Activated naive CD8-positive, alpha-beta T cell treated with anti-CD3 and anti-CD28 coated beads, Interleukin-2, amount 10 ng/mL, durations not matched to agents 7 days and 5 days (primary cell): ENCODE data around the gene KIF13A. TPM values are rescaled to one million over a fixed set of nuclear protein-coding genes. Genes with fewer than 3 reads are reported as not detected.
A peak's percentile ranks its signal among the peaks of the same experiment; 100 is the strongest.

Experiments
- ATAC-seq: fragments of 150-1000 bp; cut with Tn5 transposase; one replicate; pipeline ENCODE4 v1.10.0; 2021; ENCODE audit warnings: low read depth, moderate library complexity
- POLR2A ChIA-PET: fragments of 350-600 bp; sonication (Branson Sonifier 250); formaldehyde crosslinking; loops from one replicate; lab custom pipeline; 2021; ENCODE audit warnings: antibody characterized with exemption; lab: Charles Lee
- DNase-seq: peaks from one replicate; pipeline ENCODE4 v3.0.0; 2021
- H3K27ac Mint-ChIP-seq: one replicate; pipeline ENCODE4 v1.8.0; 2022; ENCODE audit warnings: mild to moderate bottlenecking, mixed read lengths
- H3K27me3 Mint-ChIP-seq: one replicate; pipeline ENCODE4 v1.8.0; 2022; ENCODE audit warnings: mild to moderate bottlenecking, moderate library complexity, mixed read lengths
- H3K36me3 Mint-ChIP-seq: one replicate; pipeline ENCODE4 v1.8.0; 2021; ENCODE audit warnings: mild to moderate bottlenecking, mixed read lengths
- H3K4me1 Mint-ChIP-seq: one replicate; pipeline ENCODE4 v1.8.0; 2021; ENCODE audit warnings: mixed read lengths
- H3K4me3 Mint-ChIP-seq: one replicate; pipeline ENCODE4 v1.8.0; 2022; ENCODE audit warnings: mild to moderate bottlenecking, moderate library complexity, mixed read lengths
- H3K9me3 Mint-ChIP-seq: one replicate; pipeline ENCODE4 v1.8.0; 2021; ENCODE audit warnings: mixed read lengths
- total RNA-seq, 2 experiments: library from RNA; stranded (reverse); gene quantifications; one replicate each; pipeline ENCODE4 v1.2.3, GENCODE V29; 2021

The KIF13A gene
- total RNA-seq, 2 experiments from 2014 or later, result 0.30 to 0.54 TPM

DNA sequence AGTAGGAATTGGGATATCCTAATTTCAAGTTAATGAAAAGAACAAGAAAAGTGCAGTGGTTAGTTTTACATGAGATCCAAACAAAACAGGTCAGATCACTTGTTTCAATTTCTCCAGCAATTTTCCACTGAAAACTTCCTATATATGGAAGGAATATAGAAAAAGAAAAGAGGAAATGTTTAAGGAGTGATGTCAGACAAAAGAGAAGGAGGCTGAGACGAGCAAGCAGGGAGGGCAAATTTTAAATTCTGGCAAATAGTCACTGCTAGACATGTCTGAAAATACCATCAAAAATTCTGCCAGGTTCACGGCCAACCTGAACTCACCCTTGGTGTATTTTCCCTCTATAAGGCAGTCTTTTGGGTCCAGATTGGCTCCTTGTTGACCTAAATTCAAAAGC, 271.2 kb downstream of the KIF13A start:
- peaks cover 2% of the 10 kb centered on the region for H3K27me3 Mint-ChIP-seq
- no peak overlapping the region for H3K27ac Mint-ChIP-seq
- peaks cover 11% of the 10 kb centered on the region for H3K4me1 Mint-ChIP-seq
- no peak for DNase-seq
- POLR2A ChIA-PET, result interaction anchor here (1.1 to 1.6 kb wide), 2 partner anchors 9 to 116 kb away, joined by 3 read pairs; partner anchors contain the start of genes FAM8A1 and NUP153
- peaks cover 1% of the 10 kb centered on the region for H3K36me3 Mint-ChIP-seq
- H3K4me3 Mint-ChIP-seq, result no peak overlapping the region
- ATAC-seq, result no peak
- H3K9me3 Mint-ChIP-seq, result no peaks in the 10 kb centered on the region

DNA sequence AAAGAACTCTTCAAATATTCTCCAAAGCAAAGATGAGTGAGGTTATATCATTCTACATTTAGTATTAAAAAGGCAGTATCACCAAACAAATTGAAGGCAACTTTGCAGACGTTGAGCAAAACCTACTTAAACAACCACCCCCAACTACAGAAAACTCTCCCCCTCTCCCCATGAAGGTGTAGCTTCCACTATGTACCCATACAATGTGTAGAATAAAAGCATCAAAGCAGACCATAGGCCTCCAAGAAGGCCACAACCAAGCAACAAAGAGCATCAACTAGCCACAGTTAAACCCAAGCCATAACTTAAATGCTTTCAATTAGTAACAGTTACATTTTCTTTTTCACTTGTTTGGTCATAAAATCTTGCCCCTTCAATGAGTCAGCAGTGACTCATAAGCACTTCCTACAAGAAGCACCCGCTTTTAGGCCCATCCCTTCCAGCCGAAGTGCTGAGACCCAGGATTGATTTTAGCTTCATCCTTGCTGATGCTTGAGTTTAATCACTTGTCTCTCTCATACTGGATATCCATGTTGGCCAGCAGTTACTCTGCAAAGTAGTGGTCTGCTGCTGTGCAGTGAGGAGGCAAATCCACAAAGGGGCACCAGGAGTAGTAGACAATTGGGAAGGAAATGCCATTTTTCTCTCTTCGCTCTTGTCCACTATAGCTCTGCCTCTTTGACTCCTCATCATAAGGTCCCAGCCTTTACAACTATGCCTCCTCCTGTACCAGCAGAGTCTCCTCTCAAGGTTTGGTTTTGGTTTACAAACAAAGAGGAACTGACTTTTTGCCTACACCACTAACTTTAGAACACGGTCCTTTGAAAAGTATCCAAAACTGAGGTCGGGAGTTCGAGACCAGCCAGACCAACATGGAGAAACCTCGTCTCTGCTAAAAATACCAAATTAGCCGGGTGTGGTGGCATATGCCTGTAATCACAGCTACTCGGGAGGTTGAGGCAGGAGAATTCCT, 272.3 kb downstream of the KIF13A start:
- DNase-seq (no peak), ATAC-seq (peak; percentile 86)
- peak overlapping the region; percentile 79 for H3K4me3 Mint-ChIP-seq

DNA sequence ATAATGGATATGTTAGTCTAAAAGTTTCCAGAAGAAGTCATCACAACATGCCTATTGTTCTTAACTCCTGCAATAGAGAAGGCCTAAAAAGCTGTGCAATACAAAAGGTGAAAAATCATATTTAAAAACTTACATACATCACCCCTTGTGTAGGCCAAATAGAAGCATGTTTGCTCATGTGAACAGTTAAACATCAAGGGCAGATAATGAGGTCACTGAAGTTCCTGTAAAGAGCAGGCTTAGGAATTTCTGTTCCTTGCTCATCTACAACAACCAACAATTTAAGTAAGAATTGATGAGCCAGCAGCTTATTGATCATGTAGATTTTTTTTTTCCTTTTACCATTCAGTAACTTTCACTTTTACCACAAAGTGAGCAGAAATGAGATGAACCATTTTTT, 273.3 kb downstream of the KIF13A start:
- POLR2A ChIA-PET, result interaction anchor here (1.9 kb wide), 1 partner anchor 9 kb away, joined by 16 read pairs; no protein-coding TSS in a partner anchor

More for the DNA sequence above, 272.3 kb downstream of the KIF13A start:
- peaks cover 2% of the 10 kb centered on the region for H3K27me3 Mint-ChIP-seq
- H3K27ac Mint-ChIP-seq, result peak overlapping the region; percentile 91
- peaks cover 1% of the 10 kb centered on the region for H3K36me3 Mint-ChIP-seq
- POLR2A ChIA-PET, result interaction anchor here (0.6 to 1.9 kb wide), 4 partner anchors 8 to 115 kb away, joined by 3 to 16 read pairs (median 6); partner anchors contain the start of genes FAM8A1 and NUP153
- no peaks in the 10 kb centered on the region for H3K9me3 Mint-ChIP-seq
- peaks cover 13% of the 10 kb centered on the region for H3K4me1 Mint-ChIP-seq

DNA sequence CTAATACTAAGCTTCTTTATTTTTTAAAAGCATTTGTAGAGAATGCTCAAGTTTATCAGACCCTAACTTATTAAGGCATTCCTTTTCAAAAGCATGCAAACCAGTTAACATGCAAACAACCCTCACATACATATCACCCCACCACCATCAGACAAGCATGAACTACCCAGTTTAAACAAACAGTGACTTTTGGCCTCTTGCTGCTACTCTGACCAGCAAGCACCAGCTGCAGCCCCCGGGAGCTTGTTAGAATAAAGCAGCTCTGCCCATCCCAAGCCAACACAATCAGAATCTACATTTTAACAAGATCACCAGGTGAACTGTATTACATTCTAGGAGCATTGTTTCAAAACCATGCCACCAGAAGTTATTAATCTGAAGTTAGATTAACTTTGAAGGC, 274.9 kb downstream of the KIF13A start:
- Mint-ChIP-seq H3K27ac (no peak overlapping the region), H3K9me3 (no peaks in the 10 kb centered on the region), H3K36me3 (peaks cover 10% of the 10 kb centered on the region), H3K4me1 (peaks cover 14% of the 10 kb centered on the region), H3K27me3 (no peaks in the 10 kb centered on the region), H3K4me3 (no peak overlapping the region)
- ATAC-seq, result no peak
- POLR2A ChIA-PET, result no interaction called here
- DNase-seq, result no peak

More for the DNA sequence above, 273.3 kb downstream of the KIF13A start:
- H3K9me3 Mint-ChIP-seq, result no peaks in the 10 kb centered on the region
- H3K4me1 Mint-ChIP-seq, result peaks cover 13% of the 10 kb centered on the region
- peaks cover 4% of the 10 kb centered on the region for H3K36me3 Mint-ChIP-seq
- no peak for ATAC-seq
- DNase-seq, result no peak
- H3K27ac Mint-ChIP-seq, result no peak overlapping the region
- H3K27me3 Mint-ChIP-seq, result peaks cover 2% of the 10 kb centered on the region
- H3K4me3 Mint-ChIP-seq, result peak overlapping the region; percentile 12

DNA sequence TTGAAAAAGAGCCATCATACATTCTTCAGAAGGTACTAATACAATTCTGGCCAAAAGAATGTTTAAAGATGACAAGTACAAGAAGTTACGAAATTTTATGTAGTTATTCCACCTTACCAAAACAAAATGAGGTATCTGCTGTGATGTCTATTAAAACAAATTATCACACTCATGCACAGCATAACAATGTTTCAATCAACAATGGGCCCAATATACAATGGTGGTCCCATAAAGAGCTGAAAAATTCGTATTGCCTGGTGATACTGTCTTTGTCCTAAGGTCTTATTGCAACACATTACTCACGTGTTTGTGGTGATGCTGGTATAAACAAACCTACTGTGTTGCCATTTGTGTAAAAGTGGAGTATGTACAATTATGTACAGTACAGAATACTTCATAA, 277.1 kb downstream of the KIF13A start:
- Mint-ChIP-seq H3K27me3 (no peaks in the 10 kb centered on the region), H3K9me3 (no peaks in the 10 kb centered on the region), H3K4me1 (peaks cover 20% of the 10 kb centered on the region), H3K36me3 (peaks cover 12% of the 10 kb centered on the region), H3K27ac (no peak overlapping the region), H3K4me3 (no peak overlapping the region)
- ATAC-seq, result no peak
- POLR2A ChIA-PET, result no interaction called here
- DNase-seq, result no peak

DNA sequence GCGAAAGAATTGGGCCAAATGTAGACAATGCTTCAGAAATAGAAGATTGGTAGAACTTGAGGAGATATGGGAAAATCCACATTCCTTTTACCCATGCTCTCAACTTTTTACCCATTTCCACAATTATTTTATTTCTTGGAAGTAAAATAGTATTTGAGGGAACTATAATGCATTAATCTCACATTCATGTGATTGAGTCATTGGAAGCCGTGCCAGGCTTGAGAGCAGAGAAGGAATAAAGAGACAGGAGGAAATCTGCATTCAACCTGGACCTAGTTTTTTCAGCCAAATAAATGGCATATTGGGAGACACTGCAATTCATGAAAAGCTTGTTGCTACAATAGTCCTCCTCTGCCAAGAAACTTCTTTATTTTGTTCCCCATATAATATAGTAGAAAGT, 278.0 kb downstream of the KIF13A start:
- Mint-ChIP-seq H3K27ac (no peak overlapping the region), H3K4me1 (peaks cover 14% of the 10 kb centered on the region), H3K27me3 (no peaks in the 10 kb centered on the region), H3K4me3 (no peak overlapping the region), H3K9me3 (no peaks in the 10 kb centered on the region), H3K36me3 (peaks cover 11% of the 10 kb centered on the region)
- DNase-seq, result no peak
- POLR2A ChIA-PET, result no interaction called here
- ATAC-seq, result no peak

Other genes with a start within 250 kb of the KIF13A start
- gene NHLRC1, start 135.0 kb upstream of the KIF13A start, total RNA-seq, result under 1 TPM; 0.64 to 0.99 TPM
- 1 to 10 TPM; 5.3 to 6.9 TPM for gene TPMT, start 167.4 kb upstream of the KIF13A start, total RNA-seq
- 10 to 100 TPM in 1 of 2 experiments, 1 to 10 TPM in 1; 9.7 to 10.2 TPM for gene KDM1B, start 167.8 kb upstream of the KIF13A start, total RNA-seq